Osteocyte (in vitro differentiated cells): Measurements from ENCODE around the gene TSPAN31. TPM values are rescaled to one million over a fixed set of nuclear protein-coding genes. Genes with fewer than 3 reads are reported as not detected.
"Not testable (repeated sequence)": the region's sequence is repeated elsewhere in the genome, so short reads cannot be mapped to it uniquely, and the experiment has no call there.

Source experiments
- DNase-seq: peaks from one replicate; pipeline ENCODE4 v3.0.0; 2021; ENCODE audit warnings: mixed read lengths; ENCODE audit not compliant: unreplicated experiment; ENCODE audit errors: extremely low spot score
- H3K27ac Mint-ChIP-seq: one replicate; pipeline ENCODE4 v1.8.0; 2021; ENCODE audit warnings: mild to moderate bottlenecking, mixed read lengths; ENCODE audit not compliant: unreplicated experiment
- H3K27me3 Mint-ChIP-seq: one replicate; pipeline ENCODE4 v1.8.0; 2021; ENCODE audit warnings: mixed read lengths; ENCODE audit not compliant: unreplicated experiment
- H3K36me3 Mint-ChIP-seq: one replicate; pipeline ENCODE4 v1.8.0; 2021; ENCODE audit warnings: mixed read lengths; ENCODE audit not compliant: unreplicated experiment
- H3K4me1 Mint-ChIP-seq: one replicate; pipeline ENCODE4 v1.8.0; 2021; ENCODE audit warnings: mixed read lengths; ENCODE audit not compliant: unreplicated experiment
- H3K4me3 Mint-ChIP-seq: one replicate; pipeline ENCODE4 v1.8.0; 2021; ENCODE audit warnings: mild to moderate bottlenecking, moderate library complexity, mixed read lengths; ENCODE audit not compliant: unreplicated experiment
- H3K9me3 Mint-ChIP-seq: one replicate; pipeline ENCODE4 v1.8.0; 2021; ENCODE audit warnings: mixed read lengths; ENCODE audit not compliant: unreplicated experiment
- total RNA-seq: library from RNA; stranded (reverse); gene quantifications from 2 replicates; pipeline ENCODE4 v1.2.1, GENCODE V29; 2021
- TF ChIP-seq, protein P1 (sequence below): fragments of 200-600 bp; sonication (generic); IDR thresholded peaks from 2 replicates; pipeline ENCODE4 v1.5.0; 2021; ENCODE audit warnings: antibody characterized with exemption, mild to moderate bottlenecking, moderate library complexity

The TSPAN31 gene
- total RNA-seq, 1 donor from 2014 or later: 36.2 TPM

DNA sequence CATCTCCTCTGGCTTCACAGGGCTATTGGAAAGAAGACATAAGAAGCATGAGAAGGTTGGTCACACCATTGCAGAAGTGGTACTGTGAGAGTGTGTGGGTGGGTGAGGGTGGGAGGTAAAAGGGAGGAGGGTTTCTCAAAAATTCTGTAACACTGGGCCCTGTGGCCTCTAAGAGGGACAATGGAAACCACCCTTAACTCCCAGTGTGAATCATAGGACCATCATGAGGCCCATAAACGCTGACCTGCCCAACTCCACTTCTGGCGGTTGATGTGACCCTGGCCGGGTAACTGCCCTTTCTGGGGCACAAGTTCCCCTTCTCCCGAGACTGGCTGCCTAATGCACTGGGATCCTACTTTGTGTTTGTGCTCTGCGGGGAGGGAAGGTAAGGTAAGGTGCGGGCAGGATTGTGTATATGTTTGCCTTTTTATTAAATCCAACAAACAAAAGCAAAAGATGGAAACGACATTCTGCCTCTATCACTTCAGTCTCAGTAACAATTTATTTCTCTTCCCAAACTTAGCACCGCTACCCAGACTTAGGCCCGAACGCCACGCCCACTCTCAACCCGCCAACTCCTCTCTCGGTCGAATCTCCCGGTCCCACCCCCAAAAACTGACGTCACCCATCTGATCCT is 26.5 kb downstream of the TSPAN31 start:
- peak overlapping the region; percentile 98 for H3K4me3 Mint-ChIP-seq
- peaks cover 4% of the 10 kb centered on the region for H3K27me3 Mint-ChIP-seq
- TF ChIP-seq, protein P1, sequence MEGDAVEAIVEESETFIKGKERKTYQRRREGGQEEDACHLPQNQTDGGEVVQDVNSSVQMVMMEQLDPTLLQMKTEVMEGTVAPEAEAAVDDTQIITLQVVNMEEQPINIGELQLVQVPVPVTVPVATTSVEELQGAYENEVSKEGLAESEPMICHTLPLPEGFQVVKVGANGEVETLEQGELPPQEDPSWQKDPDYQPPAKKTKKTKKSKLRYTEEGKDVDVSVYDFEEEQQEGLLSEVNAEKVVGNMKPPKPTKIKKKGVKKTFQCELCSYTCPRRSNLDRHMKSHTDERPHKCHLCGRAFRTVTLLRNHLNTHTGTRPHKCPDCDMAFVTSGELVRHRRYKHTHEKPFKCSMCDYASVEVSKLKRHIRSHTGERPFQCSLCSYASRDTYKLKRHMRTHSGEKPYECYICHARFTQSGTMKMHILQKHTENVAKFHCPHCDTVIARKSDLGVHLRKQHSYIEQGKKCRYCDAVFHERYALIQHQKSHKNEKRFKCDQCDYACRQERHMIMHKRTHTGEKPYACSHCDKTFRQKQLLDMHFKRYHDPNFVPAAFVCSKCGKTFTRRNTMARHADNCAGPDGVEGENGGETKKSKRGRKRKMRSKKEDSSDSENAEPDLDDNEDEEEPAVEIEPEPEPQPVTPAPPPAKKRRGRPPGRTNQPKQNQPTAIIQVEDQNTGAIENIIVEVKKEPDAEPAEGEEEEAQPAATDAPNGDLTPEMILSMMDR: no peak
- peaks cover 28% of the 10 kb centered on the region for H3K4me1 Mint-ChIP-seq
- peaks cover 15% of the 10 kb centered on the region for H3K36me3 Mint-ChIP-seq
- peak overlapping the region; percentile 99 for H3K27ac Mint-ChIP-seq
- DNase-seq: peak; percentile 91
- no peaks in the 10 kb centered on the region for H3K9me3 Mint-ChIP-seq

- Mint-ChIP-seq H3K4me3 (peak within 1 kb of the TSS; percentile 98), H3K36me3 (peaks cover 15% of the 10 kb centered on the region), H3K4me1 (peaks cover 22% of the 10 kb centered on the region), H3K27ac (peak within 1 kb of the TSS; percentile 99), H3K9me3 (no peaks in the 10 kb centered on the region), H3K27me3 (no peaks in the 10 kb centered on the region)
- peak; percentile 97 for DNase-seq
- TF ChIP-seq, protein P1: no peak
These were observed 27.1 kb downstream of the TSPAN31 start, which contains the start of gene METTL1 for GRCh38 chr12:57771873-57772428. TSS of gene METTL1 (minus strand) at chr12:57772105. CDS start at chr12:57772083, 22 bp downstream.

DNA sequence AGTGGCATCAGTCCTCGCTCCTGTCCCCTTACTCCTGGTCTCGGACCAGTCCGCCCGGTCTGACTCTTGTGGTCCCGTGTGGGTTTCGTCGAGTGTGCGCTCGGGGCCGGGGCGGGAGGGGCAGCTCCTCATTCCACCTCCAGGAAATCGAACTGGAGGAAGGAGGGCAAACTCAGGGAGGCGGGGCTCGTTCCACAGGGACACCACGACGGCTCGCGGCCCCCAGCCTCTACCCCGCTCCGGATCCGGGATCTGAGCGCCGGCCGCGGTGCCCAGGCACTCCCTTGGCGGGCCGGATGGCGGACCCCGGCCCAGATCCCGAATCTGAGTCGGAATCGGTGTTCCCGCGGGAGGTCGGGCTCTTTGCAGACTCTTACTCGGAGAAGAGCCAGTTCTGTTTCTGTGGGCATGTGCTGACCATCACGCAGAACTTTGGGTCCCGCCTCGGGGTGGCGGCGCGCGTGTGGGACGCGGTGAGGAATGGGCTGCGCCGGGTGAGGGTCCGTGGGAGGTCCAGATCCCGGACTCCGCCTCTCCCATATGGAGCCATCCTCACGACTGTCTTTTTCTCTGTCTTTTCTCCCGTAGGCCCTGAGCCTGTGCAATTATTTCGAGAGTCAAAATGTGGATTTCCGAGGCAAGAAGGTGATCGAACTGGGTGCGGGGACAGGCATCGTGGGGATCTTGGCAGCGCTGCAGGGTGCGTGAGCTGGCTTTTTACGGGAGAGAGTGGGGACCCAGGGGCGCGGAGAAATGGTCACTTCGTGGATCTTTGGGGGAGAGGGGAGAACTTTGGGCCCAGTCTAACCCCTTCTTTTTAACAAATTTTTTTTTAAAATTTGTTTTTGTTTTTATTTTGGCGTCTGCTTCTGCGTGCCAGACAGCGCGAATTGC is 27.8 kb downstream of the TSPAN31 start, which contains the start of gene EEF1AKMT3:
Gene EEF1AKMT3 (plus strand): TSS at position 186 of the 894 bp plus-strand sequence. CDS start 111 bp downstream, at position 297.
- no peaks in the 10 kb centered on the region for H3K9me3 Mint-ChIP-seq
- no peak for DNase-seq
- peak within 1 kb of the TSS; percentile 98 for H3K4me3 Mint-ChIP-seq
- peak within 1 kb of the TSS; percentile 99 for H3K27ac Mint-ChIP-seq
- peaks cover 17% of the 10 kb centered on the region for H3K36me3 Mint-ChIP-seq
- no peaks in the 10 kb centered on the region for H3K27me3 Mint-ChIP-seq
- TF ChIP-seq, protein P1: no peak
- H3K4me1 Mint-ChIP-seq: peaks cover 21% of the 10 kb centered on the region

DNA sequence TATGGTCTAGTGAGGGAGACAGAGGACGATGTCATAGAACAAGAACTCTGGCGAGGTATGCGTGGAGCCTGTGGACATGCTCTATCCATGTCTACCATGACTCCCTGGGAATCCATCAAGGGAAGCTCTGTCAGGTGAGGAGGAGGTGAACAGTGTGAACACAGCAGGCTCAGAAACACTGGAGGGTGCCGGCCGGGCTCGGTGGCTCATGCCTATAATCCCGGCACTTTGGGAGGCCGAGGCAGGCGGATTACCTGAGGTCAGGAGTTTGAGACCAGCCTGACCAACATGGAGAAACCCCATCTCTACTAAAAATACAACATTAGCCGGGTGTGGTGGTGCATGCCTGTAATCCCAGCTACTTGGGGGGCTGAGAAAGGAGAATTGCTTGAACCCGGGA is 29.8 kb downstream of the TSPAN31 start:
- not testable (repeated sequence) for H3K27me3 Mint-ChIP-seq, H3K9me3 Mint-ChIP-seq, DNase-seq, H3K27ac Mint-ChIP-seq, H3K4me3 Mint-ChIP-seq
- Mint-ChIP-seq H3K36me3 (peaks cover 11% of the 10 kb centered on the region), H3K4me1 (peaks cover 22% of the 10 kb centered on the region)

- no peak overlapping the region for H3K4me3 Mint-ChIP-seq
- no peak for DNase-seq
- H3K9me3 Mint-ChIP-seq: no peaks in the 10 kb centered on the region
- H3K27ac Mint-ChIP-seq: no peak overlapping the region
- no peaks in the 10 kb centered on the region for H3K27me3 Mint-ChIP-seq
- TF ChIP-seq, protein P1: no peak
- peaks cover 23% of the 10 kb centered on the region for H3K4me1 Mint-ChIP-seq
- H3K36me3 Mint-ChIP-seq: peaks cover 11% of the 10 kb centered on the region
These were observed 30.2 kb downstream of the TSPAN31 start for GRCh38 chr12:57775044-57775443.
